ENCODE results near the gene TRANK1. TPM values are rescaled to one million over a fixed set of nuclear protein-coding genes. Genes with fewer than 3 reads are reported as not detected.

Gene TRANK1
- total RNA-seq, 6 experiments from 2014 or later = 1.00 to 3.0 (median 1.4) TPM

- Mint-ChIP-seq H3K36me3 (ENCODE audit: low read depth) (no peaks in the 10 kb centered on the region), H3K4me1 (ENCODE audit: low read depth) (peaks cover 10% of the 10 kb centered on the region), H3K9me3 (no peaks in the 10 kb centered on the region), H3K27ac (no peak overlapping the region; the same call in 1 of the 2 replicates), H3K4me3 (peak overlapping the region; percentile 73), H3K27me3 (ENCODE audit: insufficient read depth) (peaks cover 9% of the 10 kb centered on the region)
- no peak for TF ChIP-seq CTCF (IDR thresholded peaks at IDR 0.05)
- DNase-seq = no peak
Observed at GRCh38 chr3:36876181-36876936, 68.5 kb downstream of the TRANK1 start.

GRCh38 chr3:36875397-36875796 lies 69.5 kb downstream of the TRANK1 start:
- DNase-seq = no peak
- no peaks in the 10 kb centered on the region for H3K36me3 Mint-ChIP-seq (ENCODE audit: low read depth)

GRCh38 chr3:36874424-36874823 lies 70.4 kb downstream of the TRANK1 start:
- TF ChIP-seq CTCF (IDR thresholded peaks at IDR 0.05) = no peak
- no peak for DNase-seq
- H3K9me3 Mint-ChIP-seq = no peaks in the 10 kb centered on the region
- H3K4me3 Mint-ChIP-seq = no peak overlapping the region
- H3K36me3 Mint-ChIP-seq (ENCODE audit: low read depth) = no peaks in the 10 kb centered on the region
- no peak overlapping the region for H3K27ac Mint-ChIP-seq
- peaks cover 10% of the 10 kb centered on the region for H3K4me1 Mint-ChIP-seq (ENCODE audit: low read depth)
- H3K27me3 Mint-ChIP-seq (ENCODE audit: insufficient read depth) = peaks cover 10% of the 10 kb centered on the region

More at GRCh38 chr3:36875397-36875796, 69.5 kb downstream of the TRANK1 start:
- Mint-ChIP-seq H3K9me3 (no peaks in the 10 kb centered on the region), H3K27me3 (ENCODE audit: insufficient read depth) (peaks cover 9% of the 10 kb centered on the region), H3K27ac (no peak overlapping the region), H3K4me1 (ENCODE audit: low read depth) (peaks cover 10% of the 10 kb centered on the region), H3K4me3 (no peak overlapping the region)
- no peak for TF ChIP-seq CTCF (IDR thresholded peaks at IDR 0.05)

- Mint-ChIP-seq H3K9me3 (no peaks in the 10 kb centered on the region), H3K4me3 (no peak overlapping the region), H3K27ac (no peak overlapping the region), H3K36me3 (ENCODE audit: low read depth) (no peaks in the 10 kb centered on the region), H3K27me3 (ENCODE audit: insufficient read depth) (peaks cover 10% of the 10 kb centered on the region), H3K4me1 (ENCODE audit: low read depth) (peaks cover 7% of the 10 kb centered on the region)
- no peak for DNase-seq
- 0 out of 2 replicates have a peak, but pooled peaks have one; percentile 13 for TF ChIP-seq CTCF (IDR thresholded peaks at IDR 0.05)
Observed at GRCh38 chr3:36871379-36872126, 73.3 kb downstream of the TRANK1 start.

- H3K9me3 Mint-ChIP-seq = no peaks in the 10 kb centered on the region
- H3K27me3 Mint-ChIP-seq (ENCODE audit: insufficient read depth) = peaks cover 4% of the 10 kb centered on the region; the same call in 1 of the 2 replicates
- H3K4me3 Mint-ChIP-seq = no peak overlapping the region
- no peaks in the 10 kb centered on the region for H3K4me1 Mint-ChIP-seq (ENCODE audit: low read depth)
- TF ChIP-seq CTCF (IDR thresholded peaks at IDR 0.05) = peak; percentile 93
- H3K27ac Mint-ChIP-seq = no peak overlapping the region
- DNase-seq = peak; percentile 39
- H3K36me3 Mint-ChIP-seq (ENCODE audit: low read depth) = no peaks in the 10 kb centered on the region
Observed at GRCh38 chr3:36868614-36869436, 76.0 kb downstream of the TRANK1 start.
